Motor neuron (in vitro differentiated cells): ENCODE data around the gene CELSR2. TPM values are rescaled to one million over a fixed set of nuclear protein-coding genes. Genes with fewer than 3 reads are reported as not detected.

Experiments
- ATAC-seq, 8 experiments: fragments of 200-7000 bp; cut with Tn5 transposase; replicated peaks in 6 of 8; 2 replicates each; pipeline ENCODE4 v1.8.0; 2021; ENCODE audit warnings: mild to moderate bottlenecking in 8 of 8, moderate library complexity in 8 of 8
- H3K27ac ChIP-seq, 2 donors: fragments of 250-450 bp; sonication (Bioruptor Pico); 2 replicates each; pipeline ENCODE4 v1.9.0; 2021; ENCODE audit warnings: antibody characterized with exemption in 2 of 2, mild to moderate bottlenecking in 2 of 2, moderate library complexity in 1 of 2
- H3K4me1 ChIP-seq, 2 donors: fragments of 250-450 bp; sonication (Bioruptor Pico); replicated peaks in 1 of 2; 2 replicates each; pipeline ENCODE4 v1.6.1; 2021; ENCODE audit warnings: antibody characterized with exemption in 2 of 2, mild to moderate bottlenecking in 2 of 2, moderate library complexity in 1 of 2
- H3K4me3 ChIP-seq, 5 donors: fragments of 250-450 bp; sonication (Bioruptor Pico); 2 replicates each; pipeline ENCODE4 v1.9.0; 2021; ENCODE audit warnings: antibody characterized with exemption in 5 of 5, mild to moderate bottlenecking in 5 of 5, moderate library complexity in 4 of 5
- WGBS, 10 experiments: fragments of 450-650 bp; shearing (Covaris generic); methylation state at CpG; one replicate each; pipeline ENCODE4 v1.0.0; 2022; 5-methylcytosine and 5-hydroxymethylcytosine counted together
- in situ Hi-C, 9 experiments: fragments of 400-800 bp; cut with MboI; loops; one replicate each; pipeline ENCODE4 v1.15.0; 2021; ENCODE audit warnings: low sequenced_read_pairs in 9 of 9, low pct_unique_long_range_greater_than_20kb in 2 of 9; ENCODE audit not compliant: unreplicated experiment in 9 of 9
- total RNA-seq, 8 experiments: library from RNA; unstranded; fragments of 300-600 nt; gene quantifications; 2 replicates each; pipeline versions ENCODE4 v1.2.3 to v1.2.4, GENCODE V29; 2022

The CELSR2 gene
- total RNA-seq, 8 experiments from 2014 or later, result 1.1 to 90.9 (median 43.3) TPM

DNA sequence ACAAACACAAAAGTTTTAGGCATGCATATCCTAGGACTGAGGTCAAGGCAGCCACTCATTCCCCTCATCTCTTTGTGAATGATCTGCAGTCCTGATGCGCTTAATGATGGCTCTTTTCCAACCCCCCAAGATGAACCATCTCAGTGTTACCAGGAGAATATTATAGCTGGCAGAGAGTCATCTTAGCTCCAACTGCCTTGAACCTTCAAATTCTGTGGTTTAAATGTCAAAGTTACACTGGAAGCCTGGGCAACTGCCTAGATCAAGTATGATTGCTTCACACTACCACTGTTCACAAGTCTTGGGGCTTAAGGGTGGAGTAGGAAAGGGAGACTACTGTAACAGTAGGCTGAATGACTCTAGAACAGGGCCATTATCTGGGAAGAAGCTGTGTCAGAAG lies 65.5 kb downstream of the CELSR2 start:
- WGBS, 10 experiments, result 100% methylated on average over 1 of the region's 1 CpG; no CpG with 5 or more reads in 4 of the 10 experiments
- Histone ChIP-seq H3K27ac (no peak overlapping the region), H3K4me1 (no peaks in the 10 kb centered on the region), H3K4me3 (no peak overlapping the region)
- peak in 2 of 8 experiments; percentile 55 to 58 for ATAC-seq
- in situ Hi-C loops, result no loop called here

- H3K27ac ChIP-seq, result no peak overlapping the region
- H3K4me1 ChIP-seq, result no peaks in the 10 kb centered on the region
- ATAC-seq, result no peak
- H3K4me3 ChIP-seq, result no peak overlapping the region
- 42 to 100% (median 94%) methylated on average over 1 to 4 of the region's 4 CpGs for WGBS, 10 experiments
- in situ Hi-C loops, result no loop called here
Measured at GRCh38 chr1:109315288-109315687, 65.9 kb downstream of the CELSR2 start.

DNA sequence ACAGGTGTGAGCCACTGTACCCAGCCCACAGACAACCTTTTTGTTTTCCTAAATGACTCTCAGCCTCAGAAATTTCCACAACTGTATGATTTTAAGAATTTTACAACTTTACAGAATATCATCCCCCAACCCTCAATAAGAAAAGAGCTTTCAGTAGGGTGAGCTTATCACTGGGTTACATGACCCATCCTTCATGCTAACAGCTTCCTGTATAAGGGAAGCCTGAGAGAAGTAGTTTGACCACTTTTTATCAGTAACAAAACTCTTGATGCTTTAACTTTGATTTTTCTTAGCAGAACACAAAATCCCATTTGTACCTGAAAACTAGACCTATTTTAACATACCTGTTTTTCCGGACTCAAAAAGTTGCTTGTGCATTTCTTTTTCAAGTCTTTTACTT lies 67.2 kb downstream of the CELSR2 start:
- ATAC-seq, result no peak
- H3K4me3 ChIP-seq, result no peak overlapping the region
- no peak overlapping the region for H3K27ac ChIP-seq
- in situ Hi-C loops, result no loop called here
- no peaks in the 10 kb centered on the region for H3K4me1 ChIP-seq
- WGBS, 10 experiments, result 67 to 89% (median 82%) methylated on average over 1 of the region's 1 CpG; no CpG with 5 or more reads in 3 of the 10 experiments

- Histone ChIP-seq H3K4me1 (no peaks in the 10 kb centered on the region), H3K27ac (no peak overlapping the region), H3K4me3 (no peak overlapping the region)
- 26 to 94% (median 64%) methylated on average over 1 to 3 of the region's 3 CpGs; no CpG with 5 or more reads in 3 of the 10 experiments for WGBS, 10 experiments
- in situ Hi-C loops, result no loop called here
- no peak for ATAC-seq
Measured at GRCh38 chr1:109319114-109319513, 69.8 kb downstream of the CELSR2 start.

DNA sequence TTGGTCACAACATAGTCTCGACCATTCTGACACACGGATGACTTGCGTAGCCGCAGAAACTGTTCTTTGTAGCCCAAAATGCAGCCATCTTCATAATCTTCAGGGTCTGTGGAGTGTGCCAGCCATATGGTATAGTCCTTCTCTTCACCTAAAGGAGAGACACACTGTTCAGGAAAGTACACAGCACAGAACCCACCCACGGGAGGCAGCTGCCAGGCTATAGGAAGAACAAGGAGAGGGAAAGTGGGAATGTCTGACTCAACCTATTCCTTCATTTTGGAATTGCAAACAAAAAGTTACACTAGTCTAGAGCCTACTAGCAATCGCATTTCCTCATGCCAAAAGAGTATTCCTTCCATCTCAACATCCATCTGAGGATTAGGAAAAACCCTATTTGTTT lies 73.6 kb downstream of the CELSR2 start:
- Histone ChIP-seq H3K4me1 (no peaks in the 10 kb centered on the region), H3K4me3 (no peak overlapping the region), H3K27ac (no peak overlapping the region)
- WGBS, 10 experiments, result 40 to 100% (median 92%) methylated on average over 1 to 6 of the region's 6 CpGs; no CpG with 5 or more reads in 3 of the 10 experiments
- ATAC-seq, result no peak
- in situ Hi-C loops, result no loop called here

Other genes starting within 250 kb of the CELSR2 start
- gene WDR47, start 207.4 kb upstream of the CELSR2 start, total RNA-seq, result 10 to 100 TPM; 10.3 to 65.3 (median 48.6) TPM
- gene TAF13, start 173.5 kb upstream of the CELSR2 start, total RNA-seq, result 100 to 1,000 TPM in 4 of 8 experiments, 10 to 100 TPM in 4; 56.4 to 190 (median 97.3) TPM
- 10 to 100 TPM; 20.1 to 72.2 (median 46.4) TPM for gene TMEM167B, start 158.8 kb upstream of the CELSR2 start, total RNA-seq
- 10 to 100 TPM in 4 of 8 experiments, 1 to 10 TPM in 2, under 1 TPM in 2; 0.54 to 14.7 (median 7.7) TPM for gene ELAPOR1, start 135.4 kb upstream of the CELSR2 start, total RNA-seq
- gene SARS1, start 35.6 kb upstream of the CELSR2 start, total RNA-seq, result 100 to 1,000 TPM; 118 to 795 (median 414) TPM
- 100 to 1,000 TPM in 2 of 8 experiments, 10 to 100 TPM in 5, 1 to 10 TPM in 1; 7.0 to 118 (median 12.9) TPM for gene PSRC1, start 33.6 kb downstream of the CELSR2 start, total RNA-seq
- under 1 TPM in 3 of 8 experiments, not detected in 5; 0.67 to 0.92 (median 0.81) TPM for gene MYBPHL, start 57.5 kb downstream of the CELSR2 start, total RNA-seq
- gene SORT1, start 148.4 kb downstream of the CELSR2 start, total RNA-seq, result 10 to 100 TPM in 7 of 8 experiments, 1 to 10 TPM in 1; 6.7 to 52.3 (median 41.4) TPM
- gene PSMA5, start 176.9 kb downstream of the CELSR2 start, total RNA-seq, result 100 to 1,000 TPM in 1 of 8 experiments, 10 to 100 TPM in 7; 47.3 to 100 (median 72.2) TPM
- gene SYPL2, start 217.0 kb downstream of the CELSR2 start, total RNA-seq, result 1 to 10 TPM in 2 of 8 experiments, under 1 TPM in 6; 0.11 to 2.2 (median 0.81) TPM
- 10 to 100 TPM in 4 of 8 experiments, 1 to 10 TPM in 4; 3.7 to 20.1 (median 9.8) TPM for gene ATXN7L2, start 234.4 kb downstream of the CELSR2 start, total RNA-seq
- 10 to 100 TPM in 2 of 8 experiments, 1 to 10 TPM in 6; 5.8 to 12.6 (median 7.5) TPM for gene CYB561D1, start 244.6 kb downstream of the CELSR2 start, total RNA-seq